HG02642 (cell line): ENCODE data around the gene DPP10.
"Not testable (repeated sequence)": the region's sequence is repeated elsewhere in the genome, so short reads cannot be mapped to it uniquely, and the experiment has no call there.

Experiments used
- ATAC-seq: cut with Tn5 transposase; IDR thresholded peaks from one replicate; pipeline ENCODE4 v1.9.1; 2021; ENCODE audit warnings: mild to moderate bottlenecking; ENCODE audit not compliant: unreplicated experiment, poor library complexity

The DPP10 gene

GRCh38 chr2:114699423-114699944 is 257.0 kb downstream of the DPP10 start:
- no peak for ATAC-seq

- no peak for ATAC-seq
Observed at GRCh38 chr2:114700440-114700839, 258.0 kb downstream of the DPP10 start.

- no peak for ATAC-seq
Observed at GRCh38 chr2:114709936-114710850, 267.8 kb downstream of the DPP10 start.

- ATAC-seq, result no peak
Observed at GRCh38 chr2:114714313-114714712, 271.9 kb downstream of the DPP10 start.

- no peak for ATAC-seq
Observed at GRCh38 chr2:114717049-114717448, 274.6 kb downstream of the DPP10 start.

GRCh38 chr2:114724454-114724853 is 282.0 kb downstream of the DPP10 start:
- ATAC-seq, result no peak

GRCh38 chr2:114727012-114727411 is 284.6 kb downstream of the DPP10 start:
- no peak for ATAC-seq

GRCh38 chr2:114728372-114728771 is 285.9 kb downstream of the DPP10 start:
- ATAC-seq, result no peak

- no peak for ATAC-seq
Observed at GRCh38 chr2:114729026-114729425, 286.6 kb downstream of the DPP10 start.

- ATAC-seq, result no peak
Observed at GRCh38 chr2:114735126-114735525, 292.7 kb downstream of the DPP10 start.

GRCh38 chr2:114742245-114742644 is 299.8 kb downstream of the DPP10 start:
- ATAC-seq, result no peak

- no peak for ATAC-seq
Observed at GRCh38 chr2:114745700-114746099, 303.3 kb downstream of the DPP10 start.

- ATAC-seq, result not testable (repeated sequence)
Observed at GRCh38 chr2:114748175-114748574, 305.7 kb downstream of the DPP10 start.

GRCh38 chr2:114752425-114752824 is 310.0 kb downstream of the DPP10 start:
- ATAC-seq, result no peak

GRCh38 chr2:114753145-114753544 is 310.7 kb downstream of the DPP10 start:
- ATAC-seq, result no peak

GRCh38 chr2:114754907-114755563 is 312.6 kb downstream of the DPP10 start:
- no peak for ATAC-seq

GRCh38 chr2:114762376-114762775 is 319.9 kb downstream of the DPP10 start:
- ATAC-seq, result no peak

- no peak for ATAC-seq
Observed at GRCh38 chr2:114762986-114763385, 320.5 kb downstream of the DPP10 start.

GRCh38 chr2:114769110-114769509 is 326.7 kb downstream of the DPP10 start:
- no peak for ATAC-seq

- ATAC-seq, result no peak
Observed at GRCh38 chr2:114769991-114770390, 327.6 kb downstream of the DPP10 start.

GRCh38 chr2:114784046-114784445 is 341.6 kb downstream of the DPP10 start:
- no peak for ATAC-seq
